HEK293 (cell line): ENCODE results near the gene VASP.

Experiments used
- CTCF ChIP-seq: fragments of 450-650 bp; formaldehyde crosslinking; IDR thresholded peaks from 2 replicates; pipeline ENCODE4 v1.5.1; 2016; ENCODE audit warnings: missing biosample characterization, missing genetic modification characterization
- PBX3 ChIP-seq: sonication (generic); formaldehyde crosslinking; IDR thresholded peaks from 2 replicates; pipeline ENCODE4 v1.8.1; 2022; ENCODE audit warnings: mild to moderate bottlenecking, moderate library complexity, missing genetic modification reagents
- PRDM6 ChIP-seq: fragments of 450-650 bp; formaldehyde crosslinking; IDR thresholded peaks from 2 replicates; pipeline ENCODE4 v1.5.1; 2017; ENCODE audit warnings: missing biosample characterization, missing genetic modification characterization
- SETDB1 ChIP-seq: IDR thresholded peaks from one replicate; pipeline ENCODE4 v1.6.1; 2017; ENCODE audit warnings: mild to moderate bottlenecking, low read length, moderate library complexity, mixed read lengths; ENCODE audit not compliant: insufficient read length
- TSHZ1 ChIP-seq: fragments of 450-650 bp; formaldehyde crosslinking; IDR thresholded peaks from 2 replicates; pipeline ENCODE4 v1.5.1; 2016; ENCODE audit warnings: missing biosample characterization, missing genetic modification characterization, borderline replicate concordance
- ZBTB1 ChIP-seq: fragments of 450-650 bp; formaldehyde crosslinking; IDR thresholded peaks from 2 replicates; pipeline ENCODE4 v1.5.1; 2016; ENCODE audit warnings: missing biosample characterization, missing genetic modification characterization
- ZIC2 ChIP-seq: fragments of 450-650 bp; formaldehyde crosslinking; IDR thresholded peaks from 2 replicates; pipeline ENCODE4 v1.5.1; 2016; ENCODE audit warnings: missing biosample characterization, missing genetic modification characterization
- ZNF202 ChIP-seq: fragments of 450-650 bp; formaldehyde crosslinking; IDR thresholded peaks from 2 replicates; pipeline ENCODE4 v1.5.1; 2016; ENCODE audit warnings: missing biosample characterization, missing genetic modification characterization, borderline replicate concordance
- ZNF239 ChIP-seq: fragments of 450-650 bp; formaldehyde crosslinking; IDR thresholded peaks from 2 replicates; pipeline ENCODE4 v1.5.1; 2016; ENCODE audit warnings: missing biosample characterization, missing genetic modification characterization
- ZNF311 ChIP-seq: fragments of 450-650 bp; formaldehyde crosslinking; IDR thresholded peaks from 2 replicates; pipeline ENCODE4 v1.5.1; 2017; ENCODE audit warnings: missing biosample characterization, missing genetic modification characterization, borderline replicate concordance
- ZNF580 ChIP-seq: fragments of 450-650 bp; formaldehyde crosslinking; IDR thresholded peaks from 2 replicates; pipeline ENCODE4 v1.5.1; 2016; ENCODE audit warnings: missing biosample characterization, missing genetic modification characterization
- ZNF621 ChIP-seq: fragments of 450-650 bp; formaldehyde crosslinking; IDR thresholded peaks from 2 replicates; pipeline ENCODE4 v1.5.1; 2017; ENCODE audit warnings: missing biosample characterization, missing genetic modification characterization
- ZNF639 ChIP-seq: fragments of 450-650 bp; formaldehyde crosslinking; IDR thresholded peaks from 2 replicates; pipeline ENCODE4 v1.5.1; 2016; ENCODE audit warnings: missing biosample characterization, missing genetic modification characterization

- no peak for TF ChIP-seq ZNF621 (tag by site-specific recombination)
- no peak for TF ChIP-seq ZNF202 (tag by site-specific recombination)
- TF ChIP-seq CTCF (tag by site-specific recombination), result peak; percentile 89
- no peak for TF ChIP-seq ZNF580 (tag by site-specific recombination)
- no peak for TF ChIP-seq PRDM6
- no peak for TF ChIP-seq PBX3 (CRISPR knock-in tag)
- TF ChIP-seq ZNF239 (tag by site-specific recombination), result no peak
- no peak for TF ChIP-seq SETDB1
- no peak for TF ChIP-seq ZNF639
- no peak for TF ChIP-seq ZBTB1 (tag by site-specific recombination)
- TF ChIP-seq ZIC2 (tag by site-specific recombination), result peak; percentile 43; the same call in 1 of the 2 replicates
- no peak for TF ChIP-seq TSHZ1 (tag by site-specific recombination)
- TF ChIP-seq ZNF311 (tag by site-specific recombination), result no peak
Measured at GRCh38 chr19:45485305-45486077, 21.8 kb upstream of the VASP start.
